NCI-H1417 treated with DMSO at 0.1 percent for 48 hours (cell line): ENCODE data around the gene ARID3A.
"Not testable (repeated sequence)": the region's sequence is repeated elsewhere in the genome, so short reads cannot be mapped to it uniquely, and the experiment has no call there.

Source experiments
- DNase-seq: peaks from one replicate; lab custom pipeline; 2025; lab: John Stamatoyannopoulos, UW

Gene ARID3A

DNA sequence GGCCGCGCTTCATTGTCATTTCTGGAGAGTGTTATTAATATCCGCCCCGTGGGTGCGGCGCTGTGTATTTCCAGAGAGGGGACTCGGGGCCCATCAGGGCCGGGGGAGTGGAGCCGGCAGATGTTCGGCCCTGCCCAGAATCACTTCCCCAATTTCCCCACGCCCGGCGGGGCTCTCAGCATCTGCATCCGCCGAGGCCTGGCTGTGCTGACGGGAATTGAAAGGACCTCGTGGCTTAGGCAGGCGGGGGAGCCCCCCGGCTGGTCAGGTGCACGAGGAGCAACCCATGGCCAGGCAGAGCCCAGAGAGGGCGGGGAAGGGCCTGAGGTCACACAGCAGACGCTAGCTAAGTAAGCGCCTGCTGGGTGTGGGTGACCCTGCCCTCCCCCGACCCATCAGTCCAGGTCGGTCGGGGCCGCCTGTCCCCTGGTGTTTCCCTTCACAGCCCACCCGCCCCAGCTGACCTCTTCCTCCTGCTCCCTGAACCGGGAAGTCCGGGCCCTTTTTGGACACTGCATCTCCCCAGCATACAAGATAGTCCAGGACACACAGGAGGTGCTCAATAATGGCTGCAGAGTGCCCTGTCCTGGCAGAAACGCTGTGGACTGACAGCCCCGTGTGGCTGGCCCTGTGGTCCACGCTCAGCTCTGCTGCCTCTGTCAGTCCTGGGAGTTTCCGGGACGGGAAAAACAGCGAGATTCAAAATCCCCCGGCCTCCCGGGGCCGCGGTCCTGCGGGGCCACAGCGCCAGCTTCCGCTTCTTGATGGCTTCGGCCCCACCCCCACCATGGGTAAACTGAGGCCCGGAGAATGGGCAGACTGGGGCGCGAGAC, 22.1 kb downstream of the ARID3A start:
- no peak for DNase-seq

DNA sequence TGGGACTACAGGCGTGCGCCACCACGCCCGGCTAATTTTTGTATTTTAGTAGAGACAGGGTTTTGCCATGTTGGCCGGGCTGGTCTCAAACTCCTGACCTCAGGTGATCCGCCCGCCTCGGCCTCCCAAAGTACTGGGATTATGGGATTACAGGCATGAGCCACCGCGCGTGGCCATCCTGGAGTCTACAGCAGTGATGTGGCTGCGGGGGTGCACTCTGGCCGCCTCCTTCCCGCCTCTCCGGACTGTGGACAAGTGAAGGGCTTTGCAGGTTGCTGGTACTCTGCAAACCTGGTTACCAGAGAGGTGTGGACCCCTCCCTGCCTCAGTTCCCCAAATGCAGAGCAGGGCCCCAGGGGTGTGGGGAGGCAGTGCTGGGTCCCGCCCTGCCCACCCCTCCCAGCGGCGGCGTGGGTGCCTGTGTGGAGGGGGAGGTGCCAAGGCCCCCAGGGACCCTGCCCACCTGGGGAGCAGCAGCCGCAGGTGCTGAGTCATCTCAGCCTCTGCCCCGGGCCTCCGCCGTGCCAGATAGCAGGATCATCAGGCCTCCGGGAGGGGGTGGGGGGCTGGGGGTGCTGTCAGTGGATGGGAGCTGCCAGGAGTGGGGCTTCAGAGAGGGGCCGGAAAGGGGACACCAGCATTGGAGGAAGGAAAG, 23.1 kb downstream of the ARID3A start:
- DNase-seq, result no peak

GRCh38 chr19:950352-951066, 24.7 kb downstream of the ARID3A start:
- no peak for DNase-seq

DNA sequence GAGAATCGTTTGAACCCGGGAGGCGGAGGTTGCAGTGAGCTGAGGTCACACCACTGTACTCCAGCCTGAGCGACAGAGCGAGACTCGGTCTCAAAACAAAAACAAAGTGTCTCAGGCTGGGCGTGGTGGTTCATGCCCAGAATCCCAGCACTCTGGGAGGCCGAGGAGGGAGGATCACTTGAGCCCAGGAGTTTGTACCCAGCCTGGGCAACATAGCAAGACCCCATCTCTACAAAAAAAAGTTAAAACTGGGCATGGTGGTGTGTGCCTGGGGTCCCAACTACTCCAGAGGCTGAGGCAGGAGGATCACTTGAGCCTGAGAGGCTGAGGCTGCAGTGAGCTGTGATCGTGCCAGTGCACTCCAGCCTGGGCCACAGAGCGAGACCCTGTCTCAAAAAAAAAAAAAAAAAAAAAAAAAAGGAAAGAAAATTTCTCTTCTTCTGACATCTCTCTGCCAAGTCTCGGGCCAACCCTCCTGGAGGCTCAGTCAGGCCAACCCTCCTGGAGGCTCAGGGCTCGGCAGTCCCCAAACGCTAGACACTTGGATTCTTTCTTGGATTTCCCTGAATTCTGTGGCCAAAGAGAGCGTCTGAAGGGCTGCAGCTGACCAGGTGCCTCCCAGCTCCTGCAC, 26.3 kb downstream of the ARID3A start:
- DNase-seq, result no peak

GRCh38 chr19:952680-953444, 27.0 kb downstream of the ARID3A start:
- DNase-seq, result no peak

DNA sequence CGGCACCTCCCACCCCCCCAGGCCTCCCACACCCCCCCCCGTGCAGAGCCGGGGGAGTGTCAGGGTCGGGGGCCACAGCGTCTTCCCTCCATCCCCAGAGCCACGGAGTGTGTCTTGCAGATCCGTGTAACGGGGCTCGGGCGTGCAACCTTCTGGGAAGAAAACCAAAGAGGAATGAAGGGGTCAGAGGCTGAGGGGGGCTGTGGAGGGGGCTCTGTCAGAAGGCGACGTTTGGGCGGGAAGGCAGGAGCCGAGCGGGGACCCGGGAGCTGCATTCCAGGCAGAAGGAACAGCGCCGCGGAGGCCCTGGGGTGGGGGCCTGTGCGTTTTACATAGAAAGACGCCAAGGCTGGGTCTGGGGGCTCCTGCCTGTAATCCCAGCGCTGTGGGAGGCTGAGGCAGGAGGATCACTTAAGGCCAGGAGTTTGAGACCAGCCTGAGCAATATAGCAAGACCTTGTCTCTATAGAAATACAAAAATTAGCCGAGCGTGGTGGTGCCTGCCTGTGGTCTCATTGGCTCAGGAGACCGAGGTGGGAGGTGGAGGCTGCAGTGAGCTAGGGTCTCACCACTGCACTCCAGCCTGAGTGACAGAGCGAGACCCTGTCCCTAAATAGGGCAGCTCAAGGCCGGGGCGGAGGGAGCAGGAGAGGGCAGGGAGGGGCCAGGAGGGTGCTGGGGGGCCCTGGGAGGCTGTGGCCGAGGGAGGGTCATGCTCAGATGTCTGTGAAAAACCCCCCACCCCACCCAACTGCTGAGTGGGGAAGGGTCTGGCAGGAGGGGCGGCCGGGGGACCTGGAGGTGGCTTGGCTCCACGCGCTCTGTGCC, 27.8 kb downstream of the ARID3A start:
- DNase-seq, result no peak

GRCh38 chr19:954272-954671, 28.4 kb downstream of the ARID3A start:
- DNase-seq, result no peak

- no peak for DNase-seq
Observed at GRCh38 chr19:954672-955494, 29.0 kb downstream of the ARID3A start.

GRCh38 chr19:955803-956765, 30.2 kb downstream of the ARID3A start:
- DNase-seq, result no peak

DNA sequence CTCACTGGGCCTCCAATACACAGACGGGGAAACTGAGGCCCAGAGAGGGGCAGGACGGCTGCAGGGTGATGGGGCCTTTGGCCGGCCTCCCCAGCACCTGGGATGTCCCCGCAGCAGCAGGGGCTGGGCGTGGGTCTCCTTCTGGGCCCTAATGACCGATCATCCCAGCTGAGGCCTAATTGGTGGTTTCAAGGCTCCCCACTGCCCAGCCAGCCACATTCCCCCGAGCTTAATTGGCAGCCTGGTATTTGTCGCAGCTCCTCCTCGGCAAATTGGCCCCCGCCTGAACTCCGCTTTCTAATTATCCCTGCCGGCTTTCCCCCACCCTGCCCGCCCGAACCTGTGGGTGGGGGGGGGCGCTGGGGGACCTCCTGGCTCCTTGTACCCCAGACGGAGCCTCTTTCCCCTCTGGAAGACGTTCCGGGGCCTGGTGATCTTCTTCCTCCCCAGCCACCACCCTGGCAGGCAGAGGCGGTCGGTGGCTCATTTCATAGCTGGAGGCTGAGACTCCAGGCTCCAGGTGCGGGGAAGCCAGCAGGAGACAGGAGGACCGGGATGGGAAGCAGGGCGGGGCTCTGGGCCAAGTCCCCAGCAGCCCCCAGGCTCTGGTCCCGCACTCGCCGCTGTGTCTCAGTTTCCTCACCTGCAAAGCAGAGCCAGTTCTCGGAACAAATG, 31.1 kb downstream of the ARID3A start:
- DNase-seq, result no peak

DNA sequence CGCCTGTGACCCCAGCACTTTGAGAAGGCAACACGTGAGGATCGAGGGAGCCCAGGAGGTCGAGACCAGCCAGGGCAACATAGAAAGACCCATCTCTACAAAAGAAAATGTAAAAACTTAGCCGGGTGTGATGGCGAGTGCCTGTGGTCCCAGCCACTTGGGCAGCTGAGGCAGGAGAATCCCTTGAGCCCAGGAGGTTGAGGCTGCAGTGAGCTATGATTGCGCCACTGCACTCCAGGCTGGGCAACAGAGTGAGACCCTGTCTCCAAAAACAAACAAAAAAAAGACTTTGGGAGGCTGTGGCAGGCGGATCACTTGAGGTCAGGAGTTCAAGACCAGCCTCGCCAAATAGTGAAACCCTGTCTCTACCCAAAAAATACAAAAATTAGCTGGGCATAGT, 31.7 kb downstream of the ARID3A start:
- DNase-seq, result not testable (repeated sequence)

DNA sequence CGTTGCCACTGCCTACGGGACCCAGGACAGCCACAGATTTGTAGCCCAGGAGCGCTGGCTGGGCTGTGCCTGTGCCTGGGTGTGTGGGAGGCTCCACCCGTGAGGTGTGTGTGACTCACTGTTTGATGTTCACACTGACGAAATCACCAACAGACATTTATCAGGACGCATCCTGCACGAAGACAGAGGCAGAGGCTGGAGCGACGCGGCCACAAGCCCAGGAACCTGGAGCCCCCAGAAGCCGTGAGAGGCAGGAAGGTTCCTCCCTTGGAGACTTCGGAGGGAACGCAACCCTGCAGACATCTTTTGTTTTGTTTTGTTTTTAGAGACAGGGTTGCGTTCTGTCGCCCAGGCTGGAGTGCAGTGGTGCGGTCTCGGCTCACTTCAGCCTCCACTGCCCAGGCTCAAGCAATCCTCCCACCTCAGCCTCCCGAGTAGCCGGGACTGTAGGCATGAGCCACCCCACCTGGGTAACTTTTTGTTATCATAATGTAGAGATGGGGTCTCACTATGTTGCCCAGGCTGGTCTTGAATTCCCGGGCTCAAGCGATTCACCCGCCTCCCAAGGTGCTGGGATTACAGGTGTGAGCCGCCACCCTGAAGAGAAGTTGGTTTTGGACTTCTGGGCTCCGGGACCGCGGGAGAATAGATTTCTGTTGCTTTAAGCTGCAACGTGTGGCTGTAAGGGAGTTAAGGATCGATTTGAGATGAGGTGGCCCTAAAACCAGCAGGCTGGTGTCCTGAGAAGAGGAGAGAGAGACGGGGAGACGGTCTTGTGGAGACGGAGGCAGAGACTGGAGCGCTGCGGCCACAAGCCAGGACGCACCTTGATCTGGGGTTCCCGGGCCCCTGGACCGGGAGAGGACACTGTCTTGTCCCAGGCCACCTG, 33.4 kb downstream of the ARID3A start:
- no peak for DNase-seq

DNA sequence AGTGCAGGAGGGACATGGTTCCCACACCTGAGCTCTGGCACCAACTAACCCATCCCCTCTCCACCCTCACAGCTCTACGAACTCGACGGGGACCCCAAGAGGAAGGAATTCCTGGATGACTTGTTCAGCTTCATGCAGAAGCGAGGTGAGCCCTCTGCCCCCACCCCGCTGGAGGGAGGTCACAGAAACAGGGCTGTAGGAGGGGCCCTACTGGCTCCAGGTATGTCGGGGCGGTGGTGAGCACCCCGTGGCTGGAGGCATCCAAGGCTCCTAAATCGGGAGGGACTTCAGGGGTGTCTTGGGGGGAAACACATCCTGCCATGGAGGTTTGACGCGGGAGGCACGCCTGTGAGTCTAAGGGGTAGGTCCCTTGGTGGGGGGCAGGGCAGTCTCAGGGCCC, 34.2 kb downstream of the ARID3A start:
- no peak for DNase-seq

- no peak for DNase-seq
Observed at GRCh38 chr19:960601-960938, 34.7 kb downstream of the ARID3A start.

GRCh38 chr19:961866-962620, 36.2 kb downstream of the ARID3A start:
- DNase-seq, result no peak

GRCh38 chr19:962683-963400, 37.0 kb downstream of the ARID3A start:
- DNase-seq, result no peak
